ENCODE data around the gene NPM1.

The NPM1 gene

DNA sequence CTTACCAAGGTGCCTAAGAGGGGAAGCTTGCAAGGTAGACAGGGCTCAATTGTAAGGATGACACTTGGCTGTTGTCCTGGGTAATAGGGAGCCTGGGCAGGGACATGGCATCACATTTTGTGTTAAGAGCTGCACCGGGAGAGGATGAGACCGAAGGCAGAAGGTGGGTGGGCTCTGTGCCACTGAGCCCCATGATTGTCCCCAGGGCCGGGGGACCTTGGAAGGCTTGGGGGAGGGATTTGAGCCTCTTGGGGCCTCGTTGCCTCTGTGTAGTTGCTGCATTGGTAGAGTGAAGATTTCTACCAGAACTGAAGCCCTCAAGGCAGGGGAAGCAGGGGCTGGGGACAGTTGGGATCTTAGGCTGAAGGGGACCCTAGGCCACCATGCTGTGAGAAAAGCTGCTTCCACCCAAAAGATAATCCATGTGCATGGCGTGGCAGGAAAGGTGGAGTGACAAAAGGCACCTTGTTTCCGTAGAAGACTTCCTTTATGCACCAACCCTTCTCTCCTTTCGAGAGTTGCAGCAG, 43.7 kb downstream of the NPM1 start:
- no peak for DNase-seq

- DNase-seq = no peak
These were observed 44.4 kb downstream of the NPM1 start for GRCh38 chr5:171432076-171432475.

- DNase-seq = no peak
These were observed 45.1 kb downstream of the NPM1 start for GRCh38 chr5:171432583-171433351.

GRCh38 chr5:171433352-171433698, 45.7 kb downstream of the NPM1 start:
- no peak for DNase-seq

GRCh38 chr5:171433982-171434676, 46.5 kb downstream of the NPM1 start:
- DNase-seq = no peak

GRCh38 chr5:171434874-171435273, 47.2 kb downstream of the NPM1 start:
- DNase-seq = no peak

- no peak for DNase-seq
These were observed 48.3 kb downstream of the NPM1 start for GRCh38 chr5:171435908-171436307.

- DNase-seq = no peak
These were observed 49.2 kb downstream of the NPM1 start for GRCh38 chr5:171436804-171437285.

GRCh38 chr5:171437286-171437821, 49.7 kb downstream of the NPM1 start:
- no peak for DNase-seq

GRCh38 chr5:171438738-171439137, 51.1 kb downstream of the NPM1 start:
- DNase-seq = no peak

DNA sequence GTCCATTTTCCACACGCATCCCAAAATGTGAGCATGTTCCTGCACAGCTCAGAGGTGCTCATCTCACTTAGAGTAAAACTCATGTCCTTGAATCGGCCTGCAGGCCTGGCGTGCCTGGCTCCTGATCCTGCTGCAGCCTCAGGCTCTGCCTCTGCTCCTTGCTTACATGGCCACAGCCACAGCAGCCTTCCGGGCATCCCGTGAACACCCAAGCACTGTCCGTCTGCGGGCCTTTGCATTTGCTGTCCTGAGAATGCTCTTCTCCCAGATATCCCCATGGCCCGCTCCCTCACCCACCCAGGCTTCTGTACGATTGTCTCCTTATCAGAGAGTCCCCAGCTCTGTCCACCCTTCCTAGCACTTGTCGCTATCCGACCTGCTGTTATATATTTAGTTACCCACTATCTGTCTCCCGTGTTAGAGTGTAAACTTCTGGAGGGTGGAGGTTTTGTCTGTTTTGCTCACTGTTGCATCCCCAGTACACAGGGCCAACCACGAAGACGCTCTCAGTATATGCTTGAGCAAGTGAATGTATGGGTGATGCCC, 53.7 kb downstream of the NPM1 start:
- no peak for DNase-seq

GRCh38 chr5:171442287-171443042, 54.8 kb downstream of the NPM1 start:
- no peak for DNase-seq

- no peak for DNase-seq
These were observed 56.9 kb downstream of the NPM1 start for GRCh38 chr5:171444582-171444981.

GRCh38 chr5:171445644-171446516, 58.2 kb downstream of the NPM1 start:
- DNase-seq = no peak

DNA sequence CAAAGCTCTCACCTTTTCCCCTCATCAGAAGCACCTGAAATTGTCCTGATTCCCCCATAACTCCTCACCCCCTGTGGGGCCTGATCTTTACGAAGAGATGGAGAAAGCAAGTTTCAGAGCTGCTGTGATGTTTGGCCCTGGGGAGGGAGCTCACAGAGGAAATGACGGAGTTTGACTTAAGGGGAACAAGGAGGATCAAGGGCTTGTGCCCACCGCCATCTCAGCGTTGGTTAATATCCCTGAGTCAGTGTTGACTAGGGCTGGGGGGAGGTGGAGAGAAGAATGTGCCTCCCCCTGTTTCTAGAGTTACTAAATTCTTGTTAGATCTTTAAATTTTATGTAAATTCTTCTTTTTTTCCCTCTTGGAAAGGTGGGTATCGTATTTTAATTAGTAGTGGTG, 59.6 kb downstream of the NPM1 start:
- DNase-seq = no peak

DNA sequence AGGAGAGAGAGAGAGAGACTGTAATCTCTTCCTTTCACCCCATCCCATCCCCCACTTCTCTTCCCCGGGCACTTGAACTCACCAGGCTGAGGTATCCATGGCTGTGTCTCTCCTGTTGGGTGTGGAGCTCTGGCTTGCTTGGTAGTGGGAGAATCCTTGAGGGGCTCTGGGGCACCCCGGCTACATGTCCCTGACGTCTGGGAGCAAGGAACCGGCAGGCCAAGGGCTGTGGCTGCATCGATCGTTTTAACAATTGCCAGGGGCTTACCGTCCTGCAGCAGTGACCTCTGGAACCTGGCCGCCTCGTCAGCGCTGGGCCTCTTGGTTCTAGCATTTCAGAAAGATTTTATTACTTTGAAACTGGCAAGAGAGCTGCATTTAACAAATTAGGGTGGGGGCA, 61.8 kb downstream of the NPM1 start:
- no peak for DNase-seq

- DNase-seq = no peak
These were observed 63.0 kb downstream of the NPM1 start for GRCh38 chr5:171450423-171451331.

GRCh38 chr5:171451421-171451820, 63.8 kb downstream of the NPM1 start:
- DNase-seq = no peak

- DNase-seq = no peak
These were observed 65.5 kb downstream of the NPM1 start for GRCh38 chr5:171453056-171453725.

GRCh38 chr5:171453988-171454387, 66.3 kb downstream of the NPM1 start:
- no peak for DNase-seq

Measured in DMS79 treated with DMSO at 0.1 percent for 48 hours (cell line).